ENCODE results near the gene APOBEC3A. TPM values are rescaled to one million over a fixed set of nuclear protein-coding genes. Genes with fewer than 3 reads are reported as not detected.

APOBEC3A gene
- total and polyA plus RNA-seq, 2 of the 4 experiments (the other 2 are of a cell fraction): not detected

DNA sequence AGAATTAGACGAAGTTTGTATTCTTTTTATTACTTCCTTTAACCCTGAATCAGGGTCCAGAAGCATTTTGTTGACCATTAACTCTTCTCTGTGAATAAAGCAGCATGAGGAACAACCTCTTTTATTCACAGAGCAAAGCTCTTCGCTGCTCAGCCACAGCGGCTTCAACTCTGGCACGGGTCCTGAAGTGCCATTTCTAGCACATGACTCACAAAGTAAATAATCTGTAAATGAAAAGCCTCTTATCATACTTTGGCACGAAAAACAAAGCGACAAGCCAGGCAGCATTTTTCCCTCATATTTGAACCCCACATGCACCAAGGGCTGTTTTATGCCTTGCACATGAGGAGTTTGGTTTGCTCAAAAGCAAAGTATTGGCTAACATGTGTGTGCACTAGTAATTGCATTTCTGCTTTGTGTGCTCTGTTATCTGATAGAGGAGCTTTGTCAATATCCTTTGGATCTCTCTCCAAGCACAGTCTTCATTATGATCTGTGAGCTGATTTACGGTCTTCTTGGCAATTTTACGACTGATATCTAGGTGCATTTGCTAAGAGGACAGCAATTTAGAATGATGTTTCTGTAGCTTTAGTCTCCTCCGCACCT lies 33.0 kb upstream of the APOBEC3A start (continued):
- TF ChIP-seq, protein P1, sequence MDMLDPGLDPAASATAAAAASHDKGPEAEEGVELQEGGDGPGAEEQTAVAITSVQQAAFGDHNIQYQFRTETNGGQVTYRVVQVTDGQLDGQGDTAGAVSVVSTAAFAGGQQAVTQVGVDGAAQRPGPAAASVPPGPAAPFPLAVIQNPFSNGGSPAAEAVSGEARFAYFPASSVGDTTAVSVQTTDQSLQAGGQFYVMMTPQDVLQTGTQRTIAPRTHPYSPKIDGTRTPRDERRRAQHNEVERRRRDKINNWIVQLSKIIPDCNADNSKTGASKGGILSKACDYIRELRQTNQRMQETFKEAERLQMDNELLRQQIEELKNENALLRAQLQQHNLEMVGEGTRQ (IDR thresholded peaks at IDR 0.05; ENCODE audit: low read depth, low read length): peak; percentile 19; the same call in 1 of the 2 replicates
- no peak for TF ChIP-seq SMC3 (IDR thresholded peaks at IDR 0.05; ENCODE audit: low read depth, low read length)
- no peak for TF ChIP-seq MAFK (IDR thresholded peaks at IDR 0.05; ENCODE audit: low read depth, low read length)

GRCh38 chr22:38925571-38926041 lies 31.8 kb upstream of the APOBEC3A start:
- Histone ChIP-seq H3K9me1 (ENCODE audit: insufficient read depth, low read length) (peaks cover 7% of the 10 kb centered on the region), H3K4me3 (ENCODE audit: insufficient read depth, low read depth, low read length) (no peak overlapping the region), H2BK5ac (ENCODE audit: low read depth, low read length, poor library complexity, severe bottlenecking) (peak overlapping the region; percentile 10), H4K5ac (ENCODE audit: low read depth, low read length) (no peak overlapping the region), H3K23ac (ENCODE audit: low read depth, low read length) (no peak overlapping the region; the same call in 1 of the 2 replicates), H3K4ac (ENCODE audit: low read depth, low read length) (peak overlapping the region; percentile 54; the same call in 1 of the 2 replicates), H3K9ac (ENCODE audit: low read depth, low read length) (no peak overlapping the region), H3K9me3 (ENCODE audit: control insufficient read depth, insufficient read depth, low read length) (no peaks in the 10 kb centered on the region), H2AK9ac (replicated peaks; ENCODE audit: low read depth, low read length, poor library complexity) (no peak overlapping the region), H4K91ac (ENCODE audit: insufficient read depth, low read depth, low read length) (peak overlapping the region; percentile 44; the same call in 1 of the 2 replicates), H3K27me3 (ENCODE audit: control insufficient read depth, insufficient read depth, low read length) (peaks cover 5% of the 10 kb centered on the region; the same call in 1 of the 2 replicates), H4K8ac (ENCODE audit: low read depth in 2 of 2, low read length in 2 of 2) (no peak overlapping the region), H3K4me1 (ENCODE audit: control insufficient read depth, insufficient read depth, low read length) (peaks cover 6% of the 10 kb centered on the region), H3K79me1 (ENCODE audit: low read depth in 1 of 2, low read length in 2 of 2) (no peaks in the 10 kb centered on the region), H3K56ac (ENCODE audit: extremely low read depth, insufficient read depth, low read length) (no peak overlapping the region), H3K36me3 (ENCODE audit: control insufficient read depth, insufficient read depth, low read length) (no peaks in the 10 kb centered on the region), H2BK20ac (ENCODE audit: low read depth, low read length) (peak overlapping the region; percentile 65), H2BK15ac (ENCODE audit: low read depth, low read length) (peak overlapping the region; percentile 36; the same call in 1 of the 3 replicates), H2AFZ (replicated peaks; ENCODE audit: low read length, poor library complexity) (peak overlapping the region; percentile 23), H2BK120ac (ENCODE audit: low read depth, low read length) (peak overlapping the region; percentile 35), H4K20me1 (ENCODE audit: insufficient read depth, low read length) (peaks cover 4% of the 10 kb centered on the region; the same call in 1 of the 2 replicates), H3K14ac (replicated peaks; ENCODE audit: low read depth, low read length) (peak overlapping the region; percentile 13; the same call in 1 of the 2 replicates), H3K27ac (ENCODE audit: insufficient read depth, low read length) (no peak overlapping the region), H2AK5ac (ENCODE audit: low read depth, low read length) (peak overlapping the region; percentile 72; the same call in 1 of the 2 replicates), H3K18ac (ENCODE audit: low read depth, low read length) (peak overlapping the region; percentile 39), H3K4me2 (ENCODE audit: low read depth, low read length) (no peak overlapping the region)
- BruUV-seq (replicated peaks): no TSS peak
- in situ Hi-C loops (cut with MboI; ENCODE audit: low sequenced_read_pairs) (no loop called here), intact Hi-C loops (cut with micrococcal nuclease) (loop anchor here (2.0 kb wide), 1 partner anchor 53 kb away; the partner anchor contains the start of gene CBX6), dilution Hi-C loops (cut with HindIII; ENCODE audit: low sequenced_read_pairs, unreplicated experiment) (no loop called here)
- DNase-seq (peak; percentile 30), ATAC-seq (ENCODE audit: low read depth) (no peak)
- 83% methylated on average over 1 of the region's 7 CpGs; no CpG with 5 or more reads in 1 of the 2 experiments for WGBS, 2 experiments (ENCODE audit: extremely low coverage in 2 of 2, insufficient read length in 1 of 2)
- TF ChIP-seq POLR2A (IDR thresholded peaks at IDR 0.05; ENCODE audit: low read depth, low read length): no peak
- TF ChIP-seq, protein P1 (IDR thresholded peaks at IDR 0.05; ENCODE audit: low read depth, low read length): 0 out of 2 replicates have a peak, but pooled peaks have one; percentile 23
- CTCF ChIA-PET: interaction anchor here (0.6 to 1.3 kb wide), 2 partner anchors 13 to 56 kb away, joined by 3 to 5 read pairs; no protein-coding TSS in a partner anchor
- POLR2A ChIA-PET (ENCODE audit: unreplicated experiment): no interaction called here
